Nucleus accumbens (tissue), 56 donors: ENCODE results near the gene MARK3.

Source experiments
- DNase-seq, 56 donors: peaks; one replicate each; lab custom pipeline; 2025; lab: John Stamatoyannopoulos, UW

The MARK3 gene

GRCh38 chr14:103543721-103544387, 158.6 kb downstream of the MARK3 start:
- DNase-seq, result peak in 16 of 56 donors; percentile 44 to 77 (median 62)

- DNase-seq, result peak in 54 of 56 donors; percentile 36 to 92 (median 80)
Measured at GRCh38 chr14:103544388-103545218, 159.4 kb downstream of the MARK3 start.

- no peak for DNase-seq
Measured at GRCh38 chr14:103545219-103545914, 160.2 kb downstream of the MARK3 start.

- no peak for DNase-seq
Measured at GRCh38 chr14:103545915-103546651, 160.9 kb downstream of the MARK3 start.

- DNase-seq, result peak in 50 of 56 donors; percentile 32 to 89 (median 68)
Measured at GRCh38 chr14:103546652-103547454, 161.6 kb downstream of the MARK3 start.

- no peak for DNase-seq
Measured at GRCh38 chr14:103547455-103547940, 162.3 kb downstream of the MARK3 start.

GRCh38 chr14:103547941-103548462, 162.8 kb downstream of the MARK3 start:
- DNase-seq, result no peak

- peak in 25 of 56 donors; percentile 33 to 77 (median 58) for DNase-seq
Measured at GRCh38 chr14:103548463-103549351, 163.5 kb downstream of the MARK3 start.

- peak in 53 of 56 donors; percentile 28 to 92 (median 74) for DNase-seq
Measured at GRCh38 chr14:103549361-103550311, 164.4 kb downstream of the MARK3 start.

GRCh38 chr14:103550451-103551337, 165.5 kb downstream of the MARK3 start:
- DNase-seq, result peak in 4 of 56 donors; percentile 25 to 63 (median 56)

GRCh38 chr14:103551338-103551762, 166.1 kb downstream of the MARK3 start:
- DNase-seq, result peak in 15 of 56 donors; percentile 32 to 71 (median 43)

- DNase-seq, result no peak
Measured at GRCh38 chr14:103552011-103552845, 167.0 kb downstream of the MARK3 start.

GRCh38 chr14:103552846-103553210, 167.6 kb downstream of the MARK3 start:
- no peak for DNase-seq
